SIG-M5 treated with dmso at 0.1 percent for 504 hours (cell line): ENCODE measurements around the gene HYLS1.
"Not testable (repeated sequence)": the region's sequence is repeated elsewhere in the genome, so short reads cannot be mapped to it uniquely, and the experiment has no call there.

Experiments
- DNase-seq: peaks from one replicate; lab custom pipeline; 2025; ENCODE audit not compliant: unreplicated experiment; lab: John Stamatoyannopoulos, UW

Gene HYLS1, protein sequence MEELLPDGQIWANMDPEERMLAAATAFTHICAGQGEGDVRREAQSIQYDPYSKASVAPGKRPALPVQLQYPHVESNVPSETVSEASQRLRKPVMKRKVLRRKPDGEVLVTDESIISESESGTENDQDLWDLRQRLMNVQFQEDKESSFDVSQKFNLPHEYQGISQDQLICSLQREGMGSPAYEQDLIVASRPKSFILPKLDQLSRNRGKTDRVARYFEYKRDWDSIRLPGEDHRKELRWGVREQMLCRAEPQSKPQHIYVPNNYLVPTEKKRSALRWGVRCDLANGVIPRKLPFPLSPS

GRCh38 chr11:125887373-125888324, at the start of gene HYLS1:
Gene HYLS1, plus strand, starts transcription at chr11:125887668. Its CDS starts 11,701 bp downstream, at chr11:125899369.
- peak; percentile 83 for DNase-seq

DNA sequence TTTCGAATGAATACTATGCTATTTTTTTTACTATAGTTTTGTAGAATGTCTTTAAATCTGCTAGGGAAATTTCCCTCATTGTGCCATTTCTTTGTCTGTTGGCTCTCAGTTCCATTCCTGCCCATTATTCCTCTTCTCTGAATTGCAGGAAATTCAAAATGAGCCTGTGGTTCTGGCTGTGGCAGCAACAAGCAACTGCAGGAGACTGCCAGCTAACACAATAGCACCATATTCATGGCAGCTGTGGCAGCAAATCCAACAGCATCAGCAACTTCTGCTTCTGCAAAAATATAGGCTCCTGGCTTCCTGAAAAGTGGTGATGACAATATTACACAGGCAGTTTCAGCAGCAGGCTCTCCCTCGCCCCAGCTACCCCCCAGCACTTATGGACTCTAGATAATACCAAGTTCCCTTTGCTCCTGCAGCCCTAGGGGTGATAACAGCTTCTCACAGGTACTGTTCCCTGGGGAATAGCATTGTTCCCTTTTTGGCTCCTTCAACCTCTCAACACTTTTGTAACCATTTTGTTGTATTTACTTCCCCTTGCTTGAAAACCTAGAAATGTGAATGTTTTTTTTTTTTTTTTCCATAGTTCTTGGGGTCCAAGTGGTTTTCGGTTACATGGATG, 45.0 kb upstream of the HYLS1 start:
- peak; percentile 23 for DNase-seq

GRCh38 chr11:125846188-125846587, 41.3 kb upstream of the HYLS1 start:
- no peak for DNase-seq

DNA sequence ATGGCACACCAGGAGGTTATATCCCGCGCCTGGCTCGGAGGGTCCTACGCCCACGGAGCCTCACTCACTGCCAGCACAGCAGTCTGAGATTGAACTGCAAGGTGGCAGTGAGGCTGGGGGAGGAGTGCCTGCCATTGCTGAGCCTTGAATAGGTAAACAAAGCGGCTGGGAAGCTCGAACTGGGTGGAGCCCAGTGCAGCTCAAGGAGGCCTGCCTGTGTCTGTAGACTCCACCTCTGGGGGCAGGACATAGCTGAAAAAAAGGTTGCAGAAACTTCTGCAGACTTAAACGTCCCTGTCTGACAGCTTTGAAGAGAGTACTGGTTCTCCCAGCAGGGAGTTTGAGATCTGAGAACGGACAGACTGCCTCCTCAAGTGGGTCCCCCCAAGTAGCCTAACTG, 29.8 kb upstream of the HYLS1 start:
- DNase-seq = not testable (repeated sequence)

DNA sequence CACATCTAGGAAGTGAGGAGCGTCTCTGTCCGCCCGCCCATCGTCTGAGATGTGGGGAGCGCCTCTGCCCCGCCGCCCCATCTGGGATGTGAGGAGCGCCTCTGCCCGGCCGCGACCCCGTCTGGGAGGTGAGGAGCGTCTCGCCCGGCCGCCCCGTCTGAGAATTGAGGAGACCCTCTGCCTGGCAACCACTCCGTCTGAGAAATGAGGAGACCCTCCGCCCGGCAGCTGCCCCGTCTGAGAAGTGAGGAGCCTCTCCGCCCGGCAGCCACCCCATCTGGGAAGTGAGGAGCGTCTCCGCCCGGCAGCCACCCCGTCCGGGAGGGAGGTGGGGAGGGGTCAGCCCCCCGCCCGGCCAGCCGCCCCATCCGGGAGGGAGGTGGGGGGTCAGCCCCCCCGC, 24.7 kb upstream of the HYLS1 start:
- not testable (repeated sequence) for DNase-seq

GRCh38 chr11:125865354-125865753, 22.1 kb upstream of the HYLS1 start:
- DNase-seq = not testable (repeated sequence)

DNA sequence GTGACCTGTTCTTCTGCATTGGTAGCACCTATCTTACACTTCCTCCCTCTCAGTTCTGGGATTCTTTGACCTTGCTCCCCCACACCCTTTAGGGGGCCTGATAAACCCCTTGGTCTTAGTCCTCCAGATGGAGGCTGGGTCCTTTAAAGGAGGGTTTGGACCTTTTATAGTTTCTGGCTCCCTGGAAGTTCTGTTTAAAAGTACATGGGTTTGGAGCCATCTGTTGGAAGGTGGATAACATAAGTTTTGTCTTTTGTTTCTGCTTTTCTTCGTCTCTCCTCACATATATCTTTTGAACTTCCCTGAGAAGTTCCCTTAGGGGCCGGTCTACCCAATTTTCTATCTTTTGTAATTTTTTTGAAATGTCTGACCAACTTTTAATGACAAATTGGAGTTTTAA, 17.9 kb upstream of the HYLS1 start:
- no peak for DNase-seq

DNA sequence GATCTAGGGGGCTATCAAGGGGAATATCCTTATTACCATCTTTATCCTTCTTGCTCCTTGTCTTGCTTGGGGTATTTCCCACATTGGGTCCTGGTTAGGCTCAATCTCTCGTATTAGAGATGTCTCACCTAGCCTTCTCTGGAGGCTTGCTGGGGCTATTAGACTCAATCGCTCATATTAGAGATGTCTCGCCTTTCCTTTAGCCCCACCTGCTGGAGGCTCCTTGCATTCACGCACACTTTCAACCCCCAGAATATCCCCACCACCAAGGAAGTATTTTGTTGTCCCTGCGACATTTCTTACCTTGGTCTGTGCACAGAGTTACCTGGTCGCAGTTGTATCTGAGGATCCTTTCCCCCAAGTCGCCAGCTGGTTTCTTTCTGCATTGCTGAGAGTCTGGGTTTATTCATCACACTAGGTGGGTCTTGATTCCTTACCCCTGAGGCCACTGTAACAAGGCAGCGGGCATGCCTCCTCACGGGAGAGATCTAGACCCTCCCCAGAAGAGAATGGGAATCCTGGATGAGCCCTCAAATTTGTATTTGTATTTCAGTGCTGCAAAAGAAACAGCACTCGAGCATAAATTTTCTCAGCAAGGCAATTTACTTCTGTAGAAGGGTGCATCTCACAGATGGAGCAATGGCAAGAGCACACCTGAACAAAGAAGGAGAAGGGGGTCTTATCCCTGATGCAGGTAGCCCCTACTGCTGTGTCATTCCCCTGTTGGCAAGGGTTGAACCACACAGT, 15.9 kb upstream of the HYLS1 start:
- DNase-seq = no peak

- DNase-seq = no peak
Measured at GRCh38 chr11:125872138-125872491, 15.4 kb upstream of the HYLS1 start.

DNA sequence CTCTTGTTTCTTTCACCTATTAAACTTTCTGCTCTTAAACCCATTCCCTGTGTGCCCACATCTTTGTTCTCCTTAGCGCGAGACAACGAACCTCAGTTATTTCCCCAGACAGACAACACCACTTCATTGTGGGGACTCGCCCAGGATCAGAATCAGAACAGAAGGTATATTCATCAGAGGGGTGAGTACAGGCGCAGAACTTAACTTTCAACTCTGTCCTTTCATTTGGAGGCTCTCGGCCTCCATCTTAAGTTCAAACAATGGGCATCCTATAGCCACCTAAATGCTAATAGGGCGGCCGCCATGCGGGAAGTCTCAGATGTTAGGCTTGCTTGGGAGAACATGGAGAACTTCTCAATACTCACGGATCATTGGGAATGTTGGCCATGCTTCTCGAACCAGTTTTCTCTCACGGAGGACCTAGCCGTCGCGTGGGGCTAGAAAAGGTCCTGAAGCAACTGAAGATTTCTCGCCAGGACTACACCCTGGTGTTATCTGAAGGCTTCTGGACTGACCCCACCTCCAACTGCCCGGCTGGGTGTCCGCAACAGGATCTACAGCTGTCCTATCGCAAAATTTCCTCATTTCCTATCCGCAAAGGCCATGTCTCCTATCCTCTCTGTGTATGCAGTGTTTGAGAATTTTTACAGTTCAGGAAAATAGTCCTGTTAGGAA, 13.4 kb upstream of the HYLS1 start:
- DNase-seq = no peak

DNA sequence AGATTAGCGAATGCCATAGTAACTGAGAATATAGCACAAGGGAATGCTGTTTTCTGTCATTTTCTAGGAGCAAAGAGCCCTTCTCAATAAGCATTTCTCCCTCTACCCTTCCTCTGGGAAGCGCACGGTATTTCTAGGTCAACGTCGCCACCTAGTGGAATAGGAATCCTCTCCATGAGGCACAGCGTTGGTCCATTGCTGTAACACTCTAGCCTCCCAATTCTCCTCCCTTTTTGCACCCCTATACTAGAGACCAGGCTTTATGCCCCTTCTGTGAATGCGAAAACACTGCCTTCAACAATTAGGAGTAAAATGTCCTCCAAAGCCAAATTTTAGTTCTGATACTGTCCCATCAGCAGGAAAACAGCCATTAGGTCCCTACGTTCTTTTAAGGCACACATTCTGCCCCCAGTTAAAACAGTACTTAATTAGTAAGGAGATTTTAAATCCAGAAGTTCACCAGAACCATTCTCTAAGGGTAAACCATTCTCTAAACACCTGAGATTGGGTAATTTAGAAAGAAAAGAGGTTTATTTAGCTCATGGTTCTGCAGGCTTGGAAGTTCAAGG, 12.8 kb upstream of the HYLS1 start:
- peak; percentile 47 for DNase-seq

GRCh38 chr11:125881291-125881690, 6.2 kb upstream of the HYLS1 start:
- no peak for DNase-seq

DNA sequence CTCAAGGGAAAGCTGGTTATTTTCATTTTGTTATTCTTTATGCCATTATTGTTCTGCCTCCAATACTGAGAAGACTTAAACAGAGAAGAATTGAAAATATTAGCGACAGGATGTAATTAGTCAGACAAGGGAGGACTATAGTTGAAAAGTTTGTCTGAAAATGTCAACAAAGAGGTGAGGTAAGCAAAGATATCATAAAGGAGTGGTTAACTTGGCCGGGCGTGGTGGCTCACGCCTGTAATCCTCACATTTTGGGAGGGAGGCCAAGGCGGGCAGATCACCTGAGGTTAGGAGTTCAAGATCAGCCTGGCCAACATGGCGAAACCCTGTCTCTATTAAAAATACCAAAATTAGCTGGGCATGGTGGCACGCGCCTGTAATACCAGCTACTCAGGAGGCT, 4.1 kb upstream of the HYLS1 start:
- no peak for DNase-seq

DNA sequence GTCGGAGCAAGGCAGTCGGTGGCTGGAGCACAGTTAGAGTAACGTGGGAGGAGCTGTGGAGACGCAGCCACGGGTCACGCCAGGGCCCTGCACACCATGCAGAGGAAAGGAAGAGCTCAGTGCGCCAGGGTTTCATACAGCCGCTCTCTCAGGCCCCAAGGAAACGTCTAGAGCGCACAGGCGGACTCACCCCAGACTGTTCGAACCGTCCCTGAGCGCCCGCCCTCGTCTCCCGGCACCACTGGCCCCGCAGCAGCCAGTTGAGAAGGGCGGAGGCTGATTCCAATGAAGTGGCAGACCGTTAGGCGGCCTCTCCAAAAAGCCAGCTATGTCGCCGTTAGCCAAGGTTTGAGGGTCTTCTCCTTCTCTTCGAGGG, 483 bp upstream of the HYLS1 start:
- DNase-seq = no peak

GRCh38 chr11:125890447-125891100, 3.1 kb downstream of the HYLS1 start:
- DNase-seq = no peak

- DNase-seq = no peak
Measured at GRCh38 chr11:125892071-125892470, 4.6 kb downstream of the HYLS1 start.

- DNase-seq = no peak
Measured at GRCh38 chr11:125892994-125893393, 5.5 kb downstream of the HYLS1 start.

DNA sequence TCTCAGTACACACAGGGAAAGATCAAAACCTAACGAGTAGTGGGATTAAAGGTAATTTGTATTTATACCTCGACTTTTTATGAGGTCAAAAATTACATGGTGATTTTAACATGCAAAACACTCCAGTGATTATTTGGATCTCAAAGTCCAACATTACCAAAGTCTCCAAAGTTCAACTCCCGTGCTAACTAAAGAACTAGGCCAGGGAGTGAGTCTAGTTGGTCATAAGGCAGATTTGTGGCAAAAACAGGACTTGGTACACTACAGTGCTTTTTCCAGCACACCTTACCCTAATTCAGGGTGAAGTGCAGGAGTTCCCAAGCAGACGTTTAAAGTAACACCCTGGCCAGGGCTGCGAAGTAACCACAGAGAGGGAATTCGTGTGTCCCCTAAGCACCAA, 14.4 kb downstream of the HYLS1 start:
- DNase-seq = no peak

DNA sequence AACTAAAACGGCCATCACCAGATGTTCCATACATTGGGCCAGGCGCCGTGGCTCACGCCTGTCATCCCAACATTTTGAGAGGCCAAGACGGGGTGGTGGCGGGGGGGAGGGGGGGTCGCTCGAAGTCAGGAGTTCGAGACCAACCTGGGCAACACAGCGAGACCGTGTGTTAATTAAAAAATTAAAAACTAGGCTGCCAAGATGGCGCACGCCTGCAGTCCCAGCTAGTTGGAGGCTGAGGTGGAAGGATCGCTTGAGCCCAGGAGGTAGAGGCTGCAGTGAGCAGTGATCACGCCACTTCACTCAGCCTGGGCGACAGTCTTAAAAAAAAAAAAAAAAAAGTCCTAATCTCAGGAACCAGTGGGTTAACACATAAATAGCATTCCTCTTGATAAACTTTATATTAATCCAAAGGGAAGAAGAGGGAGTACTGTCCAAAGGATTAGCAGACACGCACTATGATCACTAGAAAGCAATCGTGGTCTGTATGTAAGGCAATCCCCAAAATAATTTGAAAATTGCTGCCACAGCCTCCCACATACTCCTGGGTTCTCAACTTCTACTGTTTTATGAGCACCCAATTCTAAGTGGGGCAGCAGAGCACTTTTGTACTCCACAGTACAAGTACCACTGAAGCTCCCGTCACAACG, 14.9 kb downstream of the HYLS1 start:
- no peak for DNase-seq
